OCI-LY1 (cell line): ENCODE measurements around the gene HBD.

ENCODE experiments used
- H2AFZ ChIP-seq: fragments of 200-600 bp; sonication (generic), shearing (Covaris generic); 2 replicates; pipeline ENCODE4 v1.6.0; 2014; ENCODE audit warnings: antibody characterized with exemption, mild to moderate bottlenecking, low read length
- H3F3A ChIP-seq: fragments of 200-600 bp; sonication (generic), shearing (Covaris generic); 2 replicates; pipeline ENCODE4 v1.6.0; 2014; ENCODE audit warnings: mild to moderate bottlenecking, antibody characterized with exemption, low read length, moderate library complexity; ENCODE audit not compliant: insufficient read depth
- H3K27ac ChIP-seq: fragments of 200-600 bp; sonication (generic); 2 replicates; pipeline ENCODE4 v1.5.1; 2014; ENCODE audit warnings: low read length, mixed run types, mild to moderate bottlenecking, low read depth; ENCODE audit not compliant: poor library complexity, severe bottlenecking
- H3K27me3 ChIP-seq: fragments of 200-600 bp; sonication (generic); 2 replicates; pipeline ENCODE4 v1.6.0; 2014; ENCODE audit warnings: antibody characterized with exemption, mild to moderate bottlenecking, low read length, moderate library complexity; ENCODE audit not compliant: insufficient read depth
- H3K36me3 ChIP-seq: fragments of 200-600 bp; sonication (generic); 2 replicates; pipeline ENCODE4 v1.6.1; 2014; ENCODE audit warnings: mild to moderate bottlenecking, antibody characterized with exemption, low read length, moderate library complexity, mixed read lengths; ENCODE audit not compliant: insufficient read depth
- H3K4me1 ChIP-seq: fragments of 200-600 bp; sonication (generic); 2 replicates; pipeline ENCODE4 v1.5.1; 2014; ENCODE audit warnings: mild to moderate bottlenecking, low read length, moderate library complexity; ENCODE audit not compliant: insufficient read depth, severe bottlenecking
- H3K4me2 ChIP-seq: fragments of 200-600 bp; sonication (generic), shearing (Covaris generic); 2 replicates; pipeline ENCODE4 v1.6.1; 2014; ENCODE audit warnings: low read length
- H3K4me3 ChIP-seq: fragments of 200-600 bp; sonication (generic); 2 replicates; pipeline ENCODE4 v1.5.1; 2014; ENCODE audit warnings: low read length, low read depth, mild to moderate bottlenecking, mixed read lengths; ENCODE audit not compliant: poor library complexity, severe bottlenecking
- H3K79me2 ChIP-seq: fragments of 200-600 bp; shearing (Covaris generic); 2 replicates; pipeline ENCODE4 v1.6.1; 2016; ENCODE audit warnings: mixed run types, low read length, mixed read lengths; ENCODE audit not compliant: insufficient read depth
- H3K9ac ChIP-seq: fragments of 200-600 bp; sonication (generic), shearing (Covaris generic); 2 replicates; pipeline ENCODE4 v1.6.1; 2014; ENCODE audit warnings: mild to moderate bottlenecking, low read length, mixed read lengths
- H3K9me2 ChIP-seq: fragments of 200-600 bp; sonication (generic), shearing (Covaris generic); 2 replicates; pipeline ENCODE4 v1.6.1; 2014; ENCODE audit warnings: low read depth, mild to moderate bottlenecking, low read length, mixed read lengths
- H3K9me3 ChIP-seq: fragments of 200-600 bp; shearing (Covaris generic); 2 replicates; pipeline ENCODE4 v1.6.1; 2014; ENCODE audit warnings: low read length, mixed read lengths
- H4K20me1 ChIP-seq: fragments of 200-600 bp; sonication (generic), shearing (Covaris generic); 2 replicates; pipeline ENCODE4 v1.6.0; 2016; ENCODE audit warnings: mild to moderate bottlenecking, low read length; ENCODE audit not compliant: insufficient read depth
- EZH2 ChIP-seq: fragments of 200-600 bp; sonication (generic), shearing (Covaris generic); IDR thresholded peaks from 2 replicates; pipeline ENCODE4 v1.8.0; 2017; ENCODE audit warnings: borderline replicate concordance, mixed run types, mild to moderate bottlenecking, antibody characterized with exemption, low read length, moderate library complexity, mixed read lengths
- TF ChIP-seq, protein P1 (sequence below): fragments of 200-600 bp; sonication (generic), shearing (Covaris generic); IDR thresholded peaks from 2 replicates; pipeline ENCODE4 v1.5.1; 2017; ENCODE audit warnings: mild to moderate bottlenecking, antibody characterized with exemption, low read length, moderate library complexity, mixed read lengths

HBD gene

DNA sequence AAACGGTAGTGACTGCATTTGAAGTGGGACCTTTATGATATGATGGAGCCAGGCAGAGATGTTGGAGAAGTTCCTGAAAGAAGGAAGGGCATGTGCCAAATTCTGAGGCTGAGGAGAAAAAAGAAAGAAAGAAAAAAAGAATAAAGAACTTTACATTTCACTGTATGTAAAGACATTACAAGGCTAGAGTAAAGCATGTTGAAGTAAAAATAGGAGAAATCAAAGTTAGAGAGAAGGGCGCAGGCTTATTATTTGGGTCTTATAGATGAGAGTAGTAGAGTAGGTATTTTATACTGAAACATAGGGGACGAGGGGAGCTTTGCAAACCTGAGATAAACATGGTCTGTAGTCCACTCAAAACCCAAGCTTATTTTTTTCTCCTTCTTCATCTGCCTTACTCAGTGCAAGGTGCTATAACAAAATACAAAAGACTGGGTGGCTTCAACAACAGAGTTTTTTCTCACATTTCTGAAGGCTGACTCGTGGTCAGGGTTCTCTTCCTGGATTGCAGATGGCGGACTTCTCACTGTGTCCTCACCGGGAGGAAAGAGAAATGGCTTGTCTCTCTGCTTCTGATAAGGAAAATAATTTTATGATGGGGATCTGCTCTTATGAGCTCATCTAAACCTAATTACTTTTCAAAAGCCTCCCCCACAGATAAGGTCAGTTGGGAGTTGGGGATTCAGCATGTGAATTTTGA, 12.6 kb upstream of the HBD start:
- Histone ChIP-seq H3F3A (no peaks in the 10 kb centered on the region), H3K4me3 (no peak overlapping the region), H3K79me2 (no peaks in the 10 kb centered on the region), H3K36me3 (no peaks in the 10 kb centered on the region), H3K9ac (no peak overlapping the region), H3K4me1 (no peaks in the 10 kb centered on the region), H3K9me2 (no peaks in the 10 kb centered on the region), H3K27ac (no peak overlapping the region), H3K9me3 (no peaks in the 10 kb centered on the region), H3K27me3 (no peaks in the 10 kb centered on the region), H2AFZ (no peak overlapping the region), H4K20me1 (no peaks in the 10 kb centered on the region), H3K4me2 (no peak overlapping the region)
- TF ChIP-seq, protein P1, sequence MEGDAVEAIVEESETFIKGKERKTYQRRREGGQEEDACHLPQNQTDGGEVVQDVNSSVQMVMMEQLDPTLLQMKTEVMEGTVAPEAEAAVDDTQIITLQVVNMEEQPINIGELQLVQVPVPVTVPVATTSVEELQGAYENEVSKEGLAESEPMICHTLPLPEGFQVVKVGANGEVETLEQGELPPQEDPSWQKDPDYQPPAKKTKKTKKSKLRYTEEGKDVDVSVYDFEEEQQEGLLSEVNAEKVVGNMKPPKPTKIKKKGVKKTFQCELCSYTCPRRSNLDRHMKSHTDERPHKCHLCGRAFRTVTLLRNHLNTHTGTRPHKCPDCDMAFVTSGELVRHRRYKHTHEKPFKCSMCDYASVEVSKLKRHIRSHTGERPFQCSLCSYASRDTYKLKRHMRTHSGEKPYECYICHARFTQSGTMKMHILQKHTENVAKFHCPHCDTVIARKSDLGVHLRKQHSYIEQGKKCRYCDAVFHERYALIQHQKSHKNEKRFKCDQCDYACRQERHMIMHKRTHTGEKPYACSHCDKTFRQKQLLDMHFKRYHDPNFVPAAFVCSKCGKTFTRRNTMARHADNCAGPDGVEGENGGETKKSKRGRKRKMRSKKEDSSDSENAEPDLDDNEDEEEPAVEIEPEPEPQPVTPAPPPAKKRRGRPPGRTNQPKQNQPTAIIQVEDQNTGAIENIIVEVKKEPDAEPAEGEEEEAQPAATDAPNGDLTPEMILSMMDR = no peak

DNA sequence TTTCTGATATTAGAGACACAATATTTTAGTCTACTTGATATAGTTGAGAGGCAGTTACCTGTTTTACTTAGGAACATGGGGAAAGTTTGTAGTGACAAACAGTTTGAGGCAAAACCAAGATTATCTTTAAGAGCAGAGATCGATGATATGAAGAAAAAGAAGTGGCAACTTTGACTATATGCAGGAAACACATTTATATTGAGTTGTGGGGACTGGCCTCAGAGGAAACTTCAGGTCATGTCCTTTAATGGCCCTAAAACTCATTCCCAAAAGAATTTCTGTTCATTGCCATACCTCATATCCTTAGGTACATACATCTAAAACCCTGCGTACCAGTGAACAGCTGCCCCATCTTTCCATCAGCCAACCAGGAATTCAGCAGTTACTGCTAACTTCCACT, 10.9 kb upstream of the HBD start:
- Histone ChIP-seq H3K9me2 (no peaks in the 10 kb centered on the region), H3K4me3 (no peak overlapping the region), H4K20me1 (no peaks in the 10 kb centered on the region), H3K9ac (no peak overlapping the region), H3K79me2 (no peaks in the 10 kb centered on the region), H3K27ac (no peak overlapping the region), H3K4me1 (no peaks in the 10 kb centered on the region), H3K9me3 (no peaks in the 10 kb centered on the region), H3K4me2 (no peak overlapping the region), H2AFZ (no peak overlapping the region), H3K36me3 (no peaks in the 10 kb centered on the region), H3F3A (no peaks in the 10 kb centered on the region), H3K27me3 (no peaks in the 10 kb centered on the region)
- TF ChIP-seq EZH2 = no peak
- TF ChIP-seq, protein P1 = no peak

DNA sequence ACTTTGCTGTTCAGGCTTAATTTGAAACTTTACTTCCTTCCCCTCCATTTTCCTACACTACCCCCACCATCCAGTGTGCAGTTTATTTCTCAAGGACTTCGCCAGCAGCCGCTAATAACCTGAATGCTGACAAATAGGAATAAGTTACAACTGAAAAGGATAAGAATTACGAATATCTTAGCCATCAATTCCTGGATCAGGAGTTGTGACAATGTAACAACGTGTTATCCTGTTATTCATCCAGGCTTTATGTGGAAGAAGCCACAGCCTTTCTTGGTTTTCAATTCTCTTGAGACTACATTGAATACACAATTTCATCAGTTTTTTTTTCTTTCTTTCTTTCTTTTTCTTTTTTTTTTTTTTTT, 9.5 kb upstream of the HBD start:
- Histone ChIP-seq H4K20me1 (no peaks in the 10 kb centered on the region), H3K9ac (no peak overlapping the region), H3F3A (no peaks in the 10 kb centered on the region), H3K4me2 (no peak overlapping the region), H3K9me3 (no peaks in the 10 kb centered on the region), H3K4me3 (no peak overlapping the region), H3K9me2 (no peaks in the 10 kb centered on the region), H3K79me2 (no peaks in the 10 kb centered on the region), H2AFZ (no peak overlapping the region), H3K36me3 (no peaks in the 10 kb centered on the region), H3K27ac (no peak overlapping the region), H3K4me1 (no peaks in the 10 kb centered on the region), H3K27me3 (no peaks in the 10 kb centered on the region)
- no peak for TF ChIP-seq EZH2
- TF ChIP-seq, protein P1 = no peak
